SK-N-SH (cell line): ENCODE data around the gene DCDC1. TPM values are rescaled to one million over a fixed set of nuclear protein-coding genes. Genes with fewer than 3 reads are reported as not detected.

Source experiments
- CTCF ChIA-PET: fragments of 300-600, 350-600 bp; formaldehyde crosslinking; extraction: SDS; loops from one replicate; lab custom pipeline; 2021; lab: Yijun Ruan, JAX
- POLR2A ChIA-PET: fragments of 350-600 bp; sonication (Branson Sonifier 250); formaldehyde crosslinking; extraction: SDS; loops from one replicate; lab custom pipeline; 2020; ENCODE audit warnings: antibody characterized with exemption, inconsistent platforms; lab: Yijun Ruan, JAX
- DNase-seq: peaks from one replicate; pipeline ENCODE4 v3.0.0; 2012
- H2AFZ ChIP-seq: fragments of 200-600 bp; sonication (generic); 2 replicates; pipeline ENCODE4 v1.8.1; 2016; ENCODE audit warnings: antibody characterized with exemption, mild to moderate bottlenecking, low read depth
- H3F3A ChIP-seq: fragments of 200-600 bp; sonication (generic); replicated peaks from 2 replicates; pipeline ENCODE3; 2016; ENCODE audit warnings: antibody characterized with exemption, mild to moderate bottlenecking; ENCODE audit not compliant: insufficient read depth
- H3K27ac ChIP-seq, 2 experiments: fragments of 200-500 bp in 1 of 2; fragments of 200-600 bp in 1 of 2; sonication (Bioruptor generic) in 1 of 2; sonication (generic), shearing (Covaris generic) in 1 of 2; 2 replicates each; pipeline versions ENCODE4 v1.5.1 to v1.6.1; 2014 to 2016; ENCODE audit warnings: low read depth in 2 of 2, inconsistent platforms in 1 of 2, low read length in 1 of 2, mild to moderate bottlenecking in 1 of 2, mixed read lengths in 1 of 2
- H3K27me3 ChIP-seq: fragments of 200-600 bp; sonication (generic), shearing (Covaris generic); 2 replicates; pipeline ENCODE4 v1.6.1; 2016; ENCODE audit warnings: mixed run types; ENCODE audit not compliant: insufficient read depth
- H3K36me3 ChIP-seq, 2 experiments: fragments of 200-500 bp in 1 of 2; fragments of 200-600 bp in 1 of 2; sonication (Bioruptor generic) in 1 of 2; sonication (generic) in 1 of 2; replicated peaks in 1 of 2; 2 replicates each; pipeline versions ENCODE3 to v1.5.1; 2014 to 2016; ENCODE audit warnings: low read length in 1 of 2, mild to moderate bottlenecking in 1 of 2; ENCODE audit not compliant: insufficient read depth in 2 of 2, control insufficient read depth in 1 of 2
- H3K4me1 ChIP-seq, 2 experiments: fragments of 200-500 bp in 1 of 2; fragments of 200-600 bp in 1 of 2; sonication (Bioruptor generic) in 1 of 2; sonication (generic), shearing (Covaris generic) in 1 of 2; 2 replicates each; pipeline versions ENCODE4 v1.5.1 to v1.6.1; 2014 to 2016; ENCODE audit warnings: low read depth in 1 of 2, low read length in 1 of 2, mixed run types in 1 of 2; ENCODE audit not compliant: insufficient read depth in 2 of 2, control insufficient read depth in 1 of 2
- H3K4me2 ChIP-seq: fragments of 200-600 bp; sonication (generic), shearing (Covaris generic); 2 replicates; pipeline ENCODE4 v1.6.1; 2017; ENCODE audit warnings: mixed run types
- H3K4me3 ChIP-seq, 2 experiments: fragments of 200-500 bp in 1 of 2; fragments of 200-600 bp in 1 of 2; sonication (Bioruptor generic) in 1 of 2; sonication (generic), shearing (Covaris generic) in 1 of 2; 2 replicates each; pipeline versions ENCODE4 v1.5.1 to v1.8.1; 2014 to 2016; ENCODE audit warnings: low read depth in 2 of 2, inconsistent platforms in 1 of 2, low read length in 1 of 2, mild to moderate bottlenecking in 1 of 2, mixed read lengths in 1 of 2, moderate library complexity in 1 of 2
- H3K79me2 ChIP-seq: fragments of 200-600 bp; sonication (generic); 2 replicates; pipeline ENCODE4 v1.8.1; 2017; ENCODE audit warnings: mild to moderate bottlenecking; ENCODE audit not compliant: insufficient read depth
- H3K9ac ChIP-seq: fragments of 200-600 bp; sonication (generic); 2 replicates; pipeline ENCODE4 v1.6.1; 2017; ENCODE audit warnings: mixed run types
- H3K9me2 ChIP-seq: fragments of 200-600 bp; sonication (generic); 2 replicates; pipeline ENCODE4 v1.6.1; 2017; ENCODE audit warnings: mixed run types
- H3K9me3 ChIP-seq: fragments of 200-600 bp; sonication (generic); 2 replicates; pipeline ENCODE4 v1.6.1; 2017; ENCODE audit warnings: mixed run types, mild to moderate bottlenecking, moderate library complexity
- H4K20me1 ChIP-seq: fragments of 200-600 bp; sonication (generic); 2 replicates; pipeline ENCODE4 v1.6.1; 2017; ENCODE audit warnings: mild to moderate bottlenecking, mixed run types; ENCODE audit not compliant: insufficient read depth
- EZH2phosphoT487 ChIP-seq: fragments of 200-600 bp; sonication (generic); IDR thresholded peaks from 2 replicates; pipeline ENCODE4 v1.6.1; 2017; ENCODE audit warnings: low read depth, mixed run types, mild to moderate bottlenecking, antibody characterized with exemption, moderate library complexity, borderline replicate concordance
- FOSL2 ChIP-seq: IDR thresholded peaks from 2 replicates; pipeline ENCODE4 v1.4.0; 2012; ENCODE audit warnings: low read depth, mild to moderate bottlenecking, moderate library complexity, borderline replicate concordance
- FOXJ3 ChIP-seq: sonication (generic); formaldehyde crosslinking; IDR thresholded peaks from 2 replicates; pipeline ENCODE4 v1.5.1; 2020; ENCODE audit warnings: mild to moderate bottlenecking, missing genetic modification reagents
- FOXM1 ChIP-seq: IDR thresholded peaks from 2 replicates; pipeline ENCODE4 v1.4.0; 2012; ENCODE audit warnings: low read depth, mild to moderate bottlenecking
- IRF3 ChIP-seq: fragments of 150-350 bp; IDR thresholded peaks from 2 replicates; pipeline ENCODE4 v1.6.1; 2016; ENCODE audit warnings: mild to moderate bottlenecking, low read depth, low read length
- JUND ChIP-seq: IDR thresholded peaks from 2 replicates; pipeline ENCODE4 v1.4.0; 2012
- MXI1 ChIP-seq: IDR thresholded peaks from 2 replicates; pipeline ENCODE4 v1.6.1; 2012; ENCODE audit warnings: mild to moderate bottlenecking, low read depth, low read length, improper control_type of control experiment
- NFIC ChIP-seq: IDR thresholded peaks from 2 replicates; pipeline ENCODE4 v1.4.0; 2012; ENCODE audit warnings: borderline replicate concordance
- NRF1 ChIP-seq: IDR thresholded peaks from 2 replicates; pipeline ENCODE4 v1.6.1; 2012; ENCODE audit warnings: low read depth, mild to moderate bottlenecking, low read length
- POLR2AphosphoS5 ChIP-seq: IDR thresholded peaks from 2 replicates; pipeline ENCODE4 v1.6.1; 2012; ENCODE audit warnings: low read depth, low read length
- RAD21 ChIP-seq: IDR thresholded peaks from 2 replicates; pipeline ENCODE4 v1.6.1; 2012; ENCODE audit warnings: mild to moderate bottlenecking, low read length
- RFX5 ChIP-seq: IDR thresholded peaks from 2 replicates; pipeline ENCODE4 v1.6.1; 2012; ENCODE audit warnings: mild to moderate bottlenecking, improper control_type of control experiment, low read length
- SIN3A ChIP-seq: IDR thresholded peaks from 2 replicates; pipeline ENCODE4 v1.6.1; 2012; ENCODE audit warnings: low read depth, mild to moderate bottlenecking, low read length, moderate library complexity, borderline replicate concordance
- SMC3 ChIP-seq: IDR thresholded peaks from 2 replicates; pipeline ENCODE4 v1.6.1; 2012; ENCODE audit warnings: low read depth, low read length, improper control_type of control experiment
- TAF1 ChIP-seq: IDR thresholded peaks from 2 replicates; pipeline ENCODE4 v1.6.1; 2012; ENCODE audit warnings: low read depth, mild to moderate bottlenecking, low read length, moderate library complexity, borderline replicate concordance
- TCF12 ChIP-seq: IDR thresholded peaks from 2 replicates; pipeline ENCODE4 v1.4.0; 2012
- TEAD4 ChIP-seq: IDR thresholded peaks from 2 replicates; pipeline ENCODE4 v1.4.0; 2012; ENCODE audit warnings: mild to moderate bottlenecking, borderline replicate concordance; ENCODE audit not compliant: insufficient read depth
- YY1 ChIP-seq: IDR thresholded peaks from 2 replicates; pipeline ENCODE4 v1.4.0; 2012; ENCODE audit warnings: low read depth, mild to moderate bottlenecking
- WGBS: methylation state at CpG from one replicate; pipeline ENCODE4 v1.1.6; 2017; ENCODE audit warnings: low lambda C conversion rate; 5-methylcytosine and 5-hydroxymethylcytosine counted together
- polyA plus RNA-seq, 3 experiments: library from polyadenylated mRNA; depleted of rRNA; stranded (reverse); fragments of >200 nt; gene quantifications; 2 replicates each; pipeline ENCODE4 v1.2.3, GENCODE V29; 2012
- TF ChIP-seq, protein P1 (sequence below): IDR thresholded peaks from 2 replicates; pipeline ENCODE4 v1.4.0; 2012; ENCODE audit warnings: low read depth
- TF ChIP-seq, protein P2 (sequence below): IDR thresholded peaks from 2 replicates; pipeline ENCODE4 v1.4.0; 2012; ENCODE audit warnings: low read depth, borderline replicate concordance
- TF ChIP-seq, protein P3 (sequence below): fragments of 200-600 bp; sonication (generic); IDR thresholded peaks from 2 replicates; pipeline ENCODE4 v1.6.1; 2017; ENCODE audit warnings: antibody characterized with exemption, mild to moderate bottlenecking, moderate library complexity

The DCDC1 gene
- polyA plus RNA-seq, 1 of the 3 experiments (the other 2 are of a cell fraction): 0.12 TPM

DNA sequence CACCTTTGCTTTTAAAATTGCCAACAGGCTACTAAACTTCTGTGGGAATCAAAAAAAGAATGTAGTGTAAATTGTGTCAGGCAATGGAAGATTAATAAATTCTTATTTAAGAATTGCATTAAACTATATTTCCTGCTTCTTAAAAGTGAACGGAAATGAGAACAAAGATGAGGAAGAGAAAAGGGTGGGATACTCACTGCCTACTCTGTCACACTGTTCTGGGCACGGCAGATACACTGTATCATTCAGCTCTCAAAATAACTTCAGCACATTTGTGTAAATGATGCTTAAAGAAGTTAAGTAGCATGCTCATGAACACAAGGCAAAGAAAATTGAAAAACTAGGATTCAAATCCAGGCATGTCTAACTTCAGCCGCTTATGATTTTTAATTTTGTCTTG, 218.7 kb downstream of the DCDC1 start:
- 24% methylated on average over 3 of the region's 3 CpGs for WGBS
- Histone ChIP-seq H3K4me3 (no peak overlapping the region), H3K9me2 (no peaks in the 10 kb centered on the region), H4K20me1 (no peaks in the 10 kb centered on the region), H3K27ac (no peak overlapping the region), H3F3A (no peaks in the 10 kb centered on the region), H3K36me3 (no peaks in the 10 kb centered on the region), H2AFZ (no peak overlapping the region), H3K4me1 (peaks cover 0 to 16% of the 10 kb centered on the region in 2 experiments; a peak in 1 of 4 replicates), H3K4me2 (no peak overlapping the region), H3K27me3 (no peaks in the 10 kb centered on the region), H3K79me2 (no peaks in the 10 kb centered on the region), H3K9ac (no peak overlapping the region), H3K9me3 (no peaks in the 10 kb centered on the region)
- TF ChIP-seq YY1 (no peak), EZH2phosphoT487 (no peak), FOSL2 (no peak), SMC3 (no peak), JUND (no peak), SIN3A (no peak), TCF12 (no peak), MXI1 (no peak), RAD21 (no peak), NRF1 (no peak), RFX5 (no peak), FOXM1 (no peak), TEAD4 (no peak), NFIC (no peak), FOXJ3 (CRISPR knock-in tag) (no peak)
- TF ChIP-seq, protein P1, sequence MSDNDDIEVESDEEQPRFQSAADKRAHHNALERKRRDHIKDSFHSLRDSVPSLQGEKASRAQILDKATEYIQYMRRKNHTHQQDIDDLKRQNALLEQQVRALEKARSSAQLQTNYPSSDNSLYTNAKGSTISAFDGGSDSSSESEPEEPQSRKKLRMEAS: no peak
- TF ChIP-seq, protein P2, sequence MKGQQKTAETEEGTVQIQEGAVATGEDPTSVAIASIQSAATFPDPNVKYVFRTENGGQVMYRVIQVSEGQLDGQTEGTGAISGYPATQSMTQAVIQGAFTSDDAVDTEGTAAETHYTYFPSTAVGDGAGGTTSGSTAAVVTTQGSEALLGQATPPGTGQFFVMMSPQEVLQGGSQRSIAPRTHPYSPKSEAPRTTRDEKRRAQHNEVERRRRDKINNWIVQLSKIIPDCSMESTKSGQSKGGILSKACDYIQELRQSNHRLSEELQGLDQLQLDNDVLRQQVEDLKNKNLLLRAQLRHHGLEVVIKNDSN: no peak
- TF ChIP-seq, protein P3, sequence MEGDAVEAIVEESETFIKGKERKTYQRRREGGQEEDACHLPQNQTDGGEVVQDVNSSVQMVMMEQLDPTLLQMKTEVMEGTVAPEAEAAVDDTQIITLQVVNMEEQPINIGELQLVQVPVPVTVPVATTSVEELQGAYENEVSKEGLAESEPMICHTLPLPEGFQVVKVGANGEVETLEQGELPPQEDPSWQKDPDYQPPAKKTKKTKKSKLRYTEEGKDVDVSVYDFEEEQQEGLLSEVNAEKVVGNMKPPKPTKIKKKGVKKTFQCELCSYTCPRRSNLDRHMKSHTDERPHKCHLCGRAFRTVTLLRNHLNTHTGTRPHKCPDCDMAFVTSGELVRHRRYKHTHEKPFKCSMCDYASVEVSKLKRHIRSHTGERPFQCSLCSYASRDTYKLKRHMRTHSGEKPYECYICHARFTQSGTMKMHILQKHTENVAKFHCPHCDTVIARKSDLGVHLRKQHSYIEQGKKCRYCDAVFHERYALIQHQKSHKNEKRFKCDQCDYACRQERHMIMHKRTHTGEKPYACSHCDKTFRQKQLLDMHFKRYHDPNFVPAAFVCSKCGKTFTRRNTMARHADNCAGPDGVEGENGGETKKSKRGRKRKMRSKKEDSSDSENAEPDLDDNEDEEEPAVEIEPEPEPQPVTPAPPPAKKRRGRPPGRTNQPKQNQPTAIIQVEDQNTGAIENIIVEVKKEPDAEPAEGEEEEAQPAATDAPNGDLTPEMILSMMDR: no peak
- ChIA-PET CTCF (interaction anchor here (1.6 kb wide), 1 partner anchor 15 kb away, joined by 3 read pairs; no protein-coding TSS in a partner anchor), POLR2A (no interaction called here)
- no peak for DNase-seq

- H3K4me1 ChIP-seq: peaks cover 0 to 16% of the 10 kb centered on the region in 2 experiments; a peak in 1 of 4 replicates
- POLR2A ChIA-PET: no interaction called here
- H2AFZ ChIP-seq: no peak overlapping the region
- no peak for TF ChIP-seq FOXJ3 (CRISPR knock-in tag)
- no peak for TF ChIP-seq JUND
- TF ChIP-seq IRF3: no peak
- no peak for TF ChIP-seq POLR2AphosphoS5
- TF ChIP-seq, protein P2: no peak
- TF ChIP-seq TAF1: no peak
- TF ChIP-seq NRF1: no peak
- H3K36me3 ChIP-seq: no peaks in the 10 kb centered on the region
- no peak for DNase-seq
- H4K20me1 ChIP-seq: no peaks in the 10 kb centered on the region
- no peaks in the 10 kb centered on the region for H3K27me3 ChIP-seq
- H3K27ac ChIP-seq: no peak overlapping the region
- H3K4me2 ChIP-seq: no peak overlapping the region
- H3K9ac ChIP-seq: no peak overlapping the region
- H3F3A ChIP-seq: no peaks in the 10 kb centered on the region
- no peak overlapping the region for H3K4me3 ChIP-seq
- no peaks in the 10 kb centered on the region for H3K9me3 ChIP-seq
- CTCF ChIA-PET: interaction anchor here (1.6 kb wide), 1 partner anchor 15 kb away, joined by 3 read pairs; no protein-coding TSS in a partner anchor
- H3K9me2 ChIP-seq: no peaks in the 10 kb centered on the region
- 22% methylated on average over 2 of the region's 2 CpGs for WGBS
- H3K79me2 ChIP-seq: no peaks in the 10 kb centered on the region
Measured at GRCh38 chr11:31150011-31150410, 219.5 kb downstream of the DCDC1 start.
